Activated T-cell treated with anti-CD3 and anti-CD28 coated beads, Interleukin-2, amount 50 U/mL, for 4 hours (primary cell): Measurements from ENCODE around the gene ANXA10. TPM values are rescaled to one million over a fixed set of nuclear protein-coding genes. Genes with fewer than 3 reads are reported as not detected.
A peak's percentile ranks its signal among the peaks of the same experiment; 100 is the strongest.
"Not testable (repeated sequence)": the region's sequence is repeated elsewhere in the genome, so short reads cannot be mapped to it uniquely, and the experiment has no call there.

Experiments
- ATAC-seq, 2 donors: fragments of 200-7000 bp; cut with Tn5 transposase; one replicate each; pipeline ENCODE4 v1.10.0; 2021
- DNase-seq: peaks from one replicate; pipeline ENCODE4 v3.0.0-alpha.2; 2020
- H3K27me3 Mint-ChIP-seq: one replicate; pipeline ENCODE4 v1.8.0; 2021; ENCODE audit warnings: low read depth, mixed read lengths
- H3K36me3 Mint-ChIP-seq: one replicate; pipeline ENCODE4 v1.8.0; 2022; ENCODE audit warnings: mixed read lengths; ENCODE audit not compliant: insufficient read depth
- H3K4me1 Mint-ChIP-seq: one replicate; pipeline ENCODE4 v1.8.0; 2021; ENCODE audit warnings: low read depth, mixed read lengths
- H3K4me3 Mint-ChIP-seq: one replicate; pipeline ENCODE4 v1.8.0; 2021; ENCODE audit warnings: mild to moderate bottlenecking, moderate library complexity, mixed read lengths
- H3K9me3 Mint-ChIP-seq: one replicate; pipeline ENCODE4 v1.8.0; 2021; ENCODE audit warnings: mixed read lengths
- total RNA-seq, 3 donors: library from RNA; stranded (reverse); gene quantifications; one replicate each; pipeline ENCODE4 v1.2.1, GENCODE V29; 2021

ANXA10 gene
- total RNA-seq, 3 donors from 2014 or later = not detected

GRCh38 chr4:168129046-168129772, 36.9 kb downstream of the ANXA10 start:
- no peak for DNase-seq

GRCh38 chr4:168129802-168130201, 37.5 kb downstream of the ANXA10 start:
- no peak for ATAC-seq
- Mint-ChIP-seq H3K4me3 (no peak overlapping the region), H3K4me1 (no peaks in the 10 kb centered on the region), H3K36me3 (no peaks in the 10 kb centered on the region), H3K9me3 (no peaks in the 10 kb centered on the region), H3K27me3 (peaks cover 3% of the 10 kb centered on the region)
- no peak for DNase-seq

More at GRCh38 chr4:168129046-168129772, 36.9 kb downstream of the ANXA10 start:
- Mint-ChIP-seq H3K36me3 (no peaks in the 10 kb centered on the region), H3K9me3 (no peaks in the 10 kb centered on the region), H3K4me1 (no peaks in the 10 kb centered on the region), H3K27me3 (peaks cover 3% of the 10 kb centered on the region), H3K4me3 (no peak overlapping the region)
- no peak for ATAC-seq

GRCh38 chr4:168131196-168131595, 38.9 kb downstream of the ANXA10 start:
- no peaks in the 10 kb centered on the region for H3K9me3 Mint-ChIP-seq
- DNase-seq (no peak), ATAC-seq (no peak)
- H3K36me3 Mint-ChIP-seq = no peaks in the 10 kb centered on the region
- peaks cover 3% of the 10 kb centered on the region for H3K27me3 Mint-ChIP-seq
- H3K4me3 Mint-ChIP-seq = no peak overlapping the region
- no peaks in the 10 kb centered on the region for H3K4me1 Mint-ChIP-seq

- H3K27me3 Mint-ChIP-seq = peaks cover 3% of the 10 kb centered on the region
- no peaks in the 10 kb centered on the region for H3K4me1 Mint-ChIP-seq
- no peak for ATAC-seq
- H3K9me3 Mint-ChIP-seq = no peaks in the 10 kb centered on the region
- H3K36me3 Mint-ChIP-seq = no peaks in the 10 kb centered on the region
- no peak for DNase-seq
- H3K4me3 Mint-ChIP-seq = no peak overlapping the region
Observed at GRCh38 chr4:168134651-168135050, 42.3 kb downstream of the ANXA10 start.

GRCh38 chr4:168135860-168136259, 43.5 kb downstream of the ANXA10 start:
- ATAC-seq, DNase-seq, H3K4me3 Mint-ChIP-seq, H3K27me3 Mint-ChIP-seq, H3K36me3 Mint-ChIP-seq, H3K9me3 Mint-ChIP-seq, H3K4me1 Mint-ChIP-seq: not testable (repeated sequence)

GRCh38 chr4:168137695-168138094, 45.4 kb downstream of the ANXA10 start:
- not testable (repeated sequence) for ATAC-seq, H3K4me1 Mint-ChIP-seq, H3K4me3 Mint-ChIP-seq

GRCh38 chr4:168138143-168138542, 45.8 kb downstream of the ANXA10 start:
- ATAC-seq (no peak), DNase-seq (no peak)
- Mint-ChIP-seq H3K9me3 (no peaks in the 10 kb centered on the region), H3K36me3 (no peaks in the 10 kb centered on the region), H3K4me1 (no peaks in the 10 kb centered on the region), H3K4me3 (no peak overlapping the region), H3K27me3 (no peaks in the 10 kb centered on the region)

More at GRCh38 chr4:168137695-168138094, 45.4 kb downstream of the ANXA10 start:
- DNase-seq, H3K27me3 Mint-ChIP-seq, H3K9me3 Mint-ChIP-seq, H3K36me3 Mint-ChIP-seq: not testable (repeated sequence)

GRCh38 chr4:168139336-168139735, 47.0 kb downstream of the ANXA10 start:
- H3K27me3 Mint-ChIP-seq = no peaks in the 10 kb centered on the region

GRCh38 chr4:168141733-168142132, 49.4 kb downstream of the ANXA10 start:
- H3K36me3 Mint-ChIP-seq = no peaks in the 10 kb centered on the region
- no peaks in the 10 kb centered on the region for H3K4me1 Mint-ChIP-seq
- H3K4me3 Mint-ChIP-seq = no peak overlapping the region
- no peaks in the 10 kb centered on the region for H3K27me3 Mint-ChIP-seq
- ATAC-seq = no peak
- no peaks in the 10 kb centered on the region for H3K9me3 Mint-ChIP-seq
- no peak for DNase-seq

More at GRCh38 chr4:168139336-168139735, 47.0 kb downstream of the ANXA10 start:
- Mint-ChIP-seq H3K4me1 (no peaks in the 10 kb centered on the region), H3K36me3 (no peaks in the 10 kb centered on the region), H3K4me3 (no peak overlapping the region), H3K9me3 (no peaks in the 10 kb centered on the region)
- ATAC-seq (no peak), DNase-seq (no peak)

GRCh38 chr4:168143601-168144000, 51.3 kb downstream of the ANXA10 start:
- ATAC-seq = no peak
- no peaks in the 10 kb centered on the region for H3K9me3 Mint-ChIP-seq
- no peak for DNase-seq
- no peak overlapping the region for H3K4me3 Mint-ChIP-seq
- H3K27me3 Mint-ChIP-seq = no peaks in the 10 kb centered on the region
- no peaks in the 10 kb centered on the region for H3K4me1 Mint-ChIP-seq
- no peaks in the 10 kb centered on the region for H3K36me3 Mint-ChIP-seq

- no peak for ATAC-seq
- no peak overlapping the region for H3K4me3 Mint-ChIP-seq
- peaks cover 6% of the 10 kb centered on the region for H3K4me1 Mint-ChIP-seq
- no peaks in the 10 kb centered on the region for H3K9me3 Mint-ChIP-seq
- no peak for DNase-seq
- peaks cover 2% of the 10 kb centered on the region for H3K27me3 Mint-ChIP-seq
- no peaks in the 10 kb centered on the region for H3K36me3 Mint-ChIP-seq
Observed at GRCh38 chr4:168150420-168151050, 58.2 kb downstream of the ANXA10 start.

- ATAC-seq = no peak
- Mint-ChIP-seq H3K36me3 (no peaks in the 10 kb centered on the region), H3K4me3 (no peak overlapping the region), H3K4me1 (peaks cover 6% of the 10 kb centered on the region), H3K27me3 (peaks cover 2% of the 10 kb centered on the region), H3K9me3 (no peaks in the 10 kb centered on the region)
- no peak for DNase-seq
Observed at GRCh38 chr4:168151327-168151726, 59.0 kb downstream of the ANXA10 start.

GRCh38 chr4:168152837-168153500, 60.6 kb downstream of the ANXA10 start:
- DNase-seq (no peak), ATAC-seq (no peak)
- Mint-ChIP-seq H3K36me3 (no peaks in the 10 kb centered on the region), H3K4me1 (peaks cover 6% of the 10 kb centered on the region), H3K9me3 (no peaks in the 10 kb centered on the region), H3K4me3 (peak overlapping the region; percentile 52), H3K27me3 (peaks cover 2% of the 10 kb centered on the region)

GRCh38 chr4:168153596-168154440, 61.5 kb downstream of the ANXA10 start:
- ATAC-seq = peak in 1 of 2 donors; percentile 67
- peak overlapping the region; percentile 52 for H3K4me3 Mint-ChIP-seq

More at GRCh38 chr4:168153596-168154440, 61.5 kb downstream of the ANXA10 start:
- Mint-ChIP-seq H3K36me3 (no peaks in the 10 kb centered on the region), H3K4me1 (peaks cover 6% of the 10 kb centered on the region), H3K9me3 (peaks cover under 1% of the 10 kb centered on the region), H3K27me3 (peaks cover 2% of the 10 kb centered on the region)
- DNase-seq = peak; percentile 44
